AML-193 (cell line): ENCODE data around the gene STAU1.
"Not testable (repeated sequence)": the region's sequence is repeated elsewhere in the genome, so short reads cannot be mapped to it uniquely, and the experiment has no call there.

Experiments
- DNase-seq, 2 experiments: peaks; one replicate each; lab custom pipeline; 2025; lab: John Stamatoyannopoulos, UW

The STAU1 gene

GRCh38 chr20:49122920-49123319, 65.2 kb downstream of the STAU1 start:
- DNase-seq, result no peak

DNA sequence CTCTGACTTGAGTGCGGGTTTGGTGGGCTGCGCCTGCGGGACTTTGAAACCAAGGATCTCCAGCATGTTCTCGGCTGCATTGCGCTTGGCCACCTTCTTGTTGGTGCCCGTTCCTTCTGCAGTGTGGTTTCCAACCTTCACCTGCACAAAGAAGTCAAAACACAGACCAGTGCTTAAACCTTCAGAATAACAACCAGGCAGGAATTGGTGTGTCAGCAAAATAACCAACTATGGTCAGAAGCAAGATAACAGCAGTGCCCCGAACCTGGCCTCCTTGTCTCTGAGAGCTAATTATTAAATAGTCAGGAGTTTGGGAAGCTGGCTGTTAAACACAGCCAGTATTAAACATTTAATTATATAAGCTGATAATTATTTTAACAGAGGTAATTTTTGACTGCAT, 68.1 kb downstream of the STAU1 start:
- DNase-seq, result no peak

DNA sequence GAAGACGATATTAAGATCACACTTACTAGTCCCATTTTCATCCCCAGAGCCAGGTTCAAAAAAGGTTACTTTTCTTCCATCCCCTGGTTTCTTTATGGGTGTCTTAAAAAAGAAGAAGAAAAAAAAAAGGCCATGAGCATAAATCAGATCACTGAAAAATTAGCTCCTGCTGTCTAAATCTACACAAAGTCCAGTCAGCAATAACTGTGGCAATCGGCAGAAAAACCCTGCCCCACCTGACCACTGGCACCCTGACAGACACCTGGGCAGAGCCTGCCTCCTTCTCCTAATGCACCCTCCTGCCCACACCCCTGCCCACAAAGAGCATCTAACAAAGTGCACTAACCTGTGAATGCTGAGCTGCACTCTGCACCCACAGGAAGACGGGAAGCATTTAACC, 69.8 kb downstream of the STAU1 start:
- no peak for DNase-seq

DNA sequence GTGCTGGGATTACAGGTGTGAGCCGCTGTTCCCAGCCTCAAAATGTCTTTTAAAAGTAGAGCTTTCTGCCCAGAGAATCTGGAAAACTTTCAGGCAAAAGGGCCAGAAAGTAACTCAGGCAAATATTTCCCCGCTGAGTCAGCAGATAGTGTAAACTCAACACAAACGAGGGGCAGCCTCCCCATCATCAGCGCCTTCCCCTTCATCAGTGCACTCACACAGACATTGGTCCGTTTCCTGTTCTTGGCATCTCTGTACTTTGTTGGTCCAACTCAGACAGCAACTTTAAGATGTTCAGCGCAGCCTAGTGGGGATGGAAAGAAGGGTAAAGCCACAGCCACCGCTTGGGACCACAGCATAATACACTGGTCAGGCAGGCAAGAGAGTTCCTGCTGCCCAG, 72.6 kb downstream of the STAU1 start:
- no peak for DNase-seq

DNA sequence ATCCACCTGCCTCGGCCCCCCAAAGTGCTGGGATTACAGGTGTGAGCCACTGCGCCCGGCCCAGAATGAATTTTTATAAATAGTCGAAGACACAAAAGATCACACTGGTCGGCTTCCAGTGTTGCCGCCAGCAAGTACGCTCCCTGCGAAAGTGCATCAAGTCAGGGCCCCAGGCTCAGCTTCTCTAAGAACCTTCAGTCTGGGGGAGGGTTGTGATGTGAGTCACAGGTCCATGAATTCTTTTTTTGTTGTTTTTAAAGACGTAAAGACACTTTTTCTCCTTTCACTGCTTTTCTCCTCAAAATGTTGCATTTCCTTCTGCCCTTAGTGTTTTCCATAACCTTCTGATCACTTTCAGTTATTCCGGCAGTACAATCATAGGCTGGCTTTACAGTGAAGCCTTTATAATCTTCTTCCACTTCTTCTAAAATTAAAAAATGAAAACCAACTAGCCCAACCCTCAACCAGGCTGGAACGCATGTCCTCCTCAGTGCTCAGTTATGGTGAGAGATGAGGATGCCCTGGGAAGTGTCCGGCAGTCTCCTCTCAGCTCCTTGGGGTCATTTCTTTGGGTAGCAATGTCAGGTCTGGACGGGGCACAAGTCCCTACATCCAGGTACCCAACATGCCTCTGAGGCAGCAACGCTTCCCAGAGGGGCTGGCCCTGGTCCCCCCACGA, 75.4 kb downstream of the STAU1 start:
- DNase-seq, result no peak

GRCh38 chr20:49110767-49111694, 77.1 kb downstream of the STAU1 start:
- DNase-seq, result no peak

DNA sequence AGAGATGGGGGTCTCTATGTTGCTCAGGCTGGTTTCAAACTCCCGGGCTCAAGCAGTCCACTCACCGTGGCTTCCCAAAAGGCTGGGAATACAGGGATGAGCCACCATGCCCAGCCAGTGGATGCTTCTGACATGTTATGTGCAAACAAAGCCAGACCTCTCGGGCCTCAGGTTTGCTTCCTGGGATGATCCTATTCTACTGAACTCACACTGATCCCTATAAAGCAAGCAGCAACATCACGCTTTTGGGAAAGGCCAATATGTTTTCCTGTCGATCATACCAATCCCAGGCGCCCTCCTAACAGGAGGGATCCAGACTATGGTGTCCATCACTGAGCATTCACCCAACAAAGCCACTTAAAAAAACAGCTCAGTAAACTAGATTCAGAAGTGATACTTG, 81.8 kb downstream of the STAU1 start:
- DNase-seq, result no peak

DNA sequence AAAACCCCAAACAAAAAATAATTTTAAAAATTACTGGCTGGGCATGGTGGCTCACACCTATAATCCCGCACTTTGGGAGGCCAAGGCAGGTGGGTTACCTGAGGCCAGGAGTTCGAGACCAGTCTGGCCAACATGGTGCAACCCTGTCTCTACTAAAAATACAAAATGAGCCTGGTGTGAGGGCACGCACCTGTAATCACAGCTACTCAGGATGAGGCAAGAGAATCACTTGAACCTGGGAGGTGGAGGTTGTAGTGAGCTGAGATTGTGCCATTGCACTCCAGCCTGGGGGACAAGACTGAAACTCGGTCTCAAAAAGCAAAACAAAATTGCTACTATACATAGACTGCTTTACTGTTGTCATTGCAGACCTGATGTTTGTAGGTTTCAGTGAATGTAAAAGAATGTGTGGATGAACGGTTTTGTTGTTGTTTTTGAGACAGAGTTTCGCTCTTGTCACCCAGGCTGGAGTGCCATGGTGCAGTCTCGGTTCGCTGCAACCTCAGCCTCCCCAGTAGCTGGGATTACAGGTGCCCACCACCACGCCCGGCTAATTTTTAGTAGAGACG, 83.1 kb downstream of the STAU1 start:
- not testable (repeated sequence) for DNase-seq

DNA sequence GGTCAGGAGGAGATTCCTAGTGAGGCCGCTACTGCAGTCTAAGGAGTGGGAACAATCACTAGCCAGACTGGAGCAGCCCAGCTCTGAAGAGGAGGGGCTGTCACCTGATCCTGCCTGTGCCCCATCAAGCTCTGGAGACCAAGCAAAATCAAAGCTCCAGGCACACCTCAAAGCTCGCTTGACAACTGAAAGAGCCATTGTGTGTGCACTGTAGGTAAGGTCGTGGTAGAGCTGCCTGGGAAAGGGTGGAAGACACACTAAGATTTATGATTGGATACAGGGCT, 83.8 kb downstream of the STAU1 start:
- no peak for DNase-seq

GRCh38 chr20:49103647-49104364, 84.3 kb downstream of the STAU1 start:
- DNase-seq, result no peak

DNA sequence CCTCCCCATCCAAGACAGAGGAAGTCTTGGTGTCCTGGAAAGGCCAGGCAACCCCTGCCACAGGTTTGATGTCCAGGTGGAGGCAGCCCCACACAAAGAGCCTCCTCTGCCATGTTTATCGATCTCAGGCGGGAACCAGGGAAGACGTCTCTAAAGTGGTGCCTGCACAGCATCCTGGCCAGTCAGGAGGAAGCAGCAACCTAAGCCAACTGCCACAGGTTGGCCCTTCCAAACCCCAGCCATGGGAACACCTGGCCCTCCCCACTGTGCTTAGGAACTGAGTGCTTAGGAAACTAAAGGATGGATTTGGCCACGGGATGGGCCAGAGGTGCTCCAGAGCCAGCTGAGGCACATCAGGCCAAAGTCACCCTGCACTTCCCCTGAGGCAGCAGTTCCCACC, 85.1 kb downstream of the STAU1 start:
- DNase-seq, result no peak

- DNase-seq, result no peak
Observed at GRCh38 chr20:49100972-49101371, 87.2 kb downstream of the STAU1 start.

DNA sequence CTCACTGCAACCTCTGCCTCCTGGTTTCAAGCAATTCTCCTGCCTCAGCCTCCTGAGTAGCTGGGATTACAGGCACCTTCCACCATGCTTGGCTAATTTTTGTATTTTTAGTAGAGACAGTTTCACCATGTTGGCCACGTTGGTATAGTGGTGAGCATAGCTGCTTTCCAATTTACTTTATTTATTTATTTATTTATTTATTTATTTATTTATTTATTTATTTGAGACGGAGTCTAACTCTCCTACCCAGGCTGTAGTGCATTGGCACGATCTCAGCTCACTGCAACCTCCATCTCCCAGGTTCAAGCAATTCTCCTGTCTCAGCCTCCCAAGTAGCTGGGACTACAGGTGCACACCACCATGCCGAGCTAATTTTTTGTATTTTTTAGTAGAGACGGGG, 87.8 kb downstream of the STAU1 start:
- DNase-seq, result not testable (repeated sequence)

DNA sequence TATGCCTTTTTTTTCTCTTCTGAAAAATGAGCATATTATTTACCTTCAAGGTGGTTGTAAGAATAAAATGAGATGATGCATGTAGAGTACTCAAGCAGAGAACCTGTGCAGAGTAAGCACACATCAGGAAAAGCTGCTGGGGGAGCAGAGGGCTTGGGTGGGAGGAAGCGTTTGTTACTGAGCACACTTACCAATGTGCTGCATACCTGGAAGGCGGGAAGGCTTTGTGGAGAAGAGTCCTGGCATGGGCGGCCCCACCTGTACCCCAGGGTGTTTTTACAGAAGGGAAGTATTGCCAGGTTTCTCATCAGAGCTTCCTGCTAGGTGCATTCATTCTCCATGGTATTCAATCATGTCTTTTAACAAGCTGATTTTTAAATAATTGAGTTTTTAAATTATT, 89.1 kb downstream of the STAU1 start:
- no peak for DNase-seq

DNA sequence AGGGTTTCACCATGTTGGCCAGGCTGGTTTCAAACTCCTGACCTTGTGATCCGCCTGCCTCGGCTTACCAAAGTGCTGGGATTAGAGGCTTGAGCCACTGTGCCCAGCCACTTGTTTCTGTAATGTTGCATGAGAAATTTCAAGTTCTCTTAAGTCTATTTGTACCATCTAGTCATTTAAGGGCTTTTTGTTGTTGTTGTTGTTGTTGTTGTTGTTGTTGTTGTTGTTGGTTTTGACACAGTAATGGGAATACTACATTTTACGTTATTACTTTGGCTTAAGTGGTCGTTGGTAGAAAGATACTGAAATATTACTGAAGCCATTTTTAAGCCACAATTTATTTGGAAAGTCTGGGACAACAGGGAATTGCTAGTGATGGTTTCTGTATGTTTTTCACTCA, 90.0 kb downstream of the STAU1 start:
- DNase-seq, result no peak

GRCh38 chr20:49097159-49097558, 91.0 kb downstream of the STAU1 start:
- no peak for DNase-seq

DNA sequence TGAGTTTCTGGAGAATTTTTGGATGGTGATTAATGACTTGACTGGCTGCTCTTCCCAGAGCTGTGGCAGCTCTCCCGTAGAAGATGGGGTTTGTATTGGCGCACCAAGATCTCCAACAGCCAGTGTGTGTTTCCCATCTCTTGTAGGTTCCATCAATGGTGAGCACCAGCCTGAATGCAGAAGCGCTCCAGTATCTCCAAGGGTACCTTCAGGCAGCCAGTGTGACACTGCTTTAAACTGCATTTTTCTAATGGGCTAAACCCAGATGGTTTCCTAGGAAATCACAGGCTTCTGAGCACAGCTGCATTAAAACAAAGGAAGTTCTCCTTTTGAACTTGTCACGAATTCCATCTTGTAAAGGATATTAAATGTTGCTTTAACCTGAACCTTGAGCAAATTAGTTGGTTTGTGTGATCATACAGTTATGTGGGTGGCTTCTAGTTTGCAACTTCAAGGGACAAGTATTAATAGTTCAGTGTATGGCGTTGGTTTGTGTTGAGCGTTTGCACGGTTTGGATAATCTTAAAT, 91.9 kb downstream of the STAU1 start:
- DNase-seq, result no peak

- no peak for DNase-seq
Observed at GRCh38 chr20:49091762-49092161, 96.4 kb downstream of the STAU1 start.

- DNase-seq, result no peak
Observed at GRCh38 chr20:49091104-49091503, 97.0 kb downstream of the STAU1 start.

GRCh38 chr20:49082295-49082694, 105.8 kb downstream of the STAU1 start:
- DNase-seq, result not testable (repeated sequence)

DNA sequence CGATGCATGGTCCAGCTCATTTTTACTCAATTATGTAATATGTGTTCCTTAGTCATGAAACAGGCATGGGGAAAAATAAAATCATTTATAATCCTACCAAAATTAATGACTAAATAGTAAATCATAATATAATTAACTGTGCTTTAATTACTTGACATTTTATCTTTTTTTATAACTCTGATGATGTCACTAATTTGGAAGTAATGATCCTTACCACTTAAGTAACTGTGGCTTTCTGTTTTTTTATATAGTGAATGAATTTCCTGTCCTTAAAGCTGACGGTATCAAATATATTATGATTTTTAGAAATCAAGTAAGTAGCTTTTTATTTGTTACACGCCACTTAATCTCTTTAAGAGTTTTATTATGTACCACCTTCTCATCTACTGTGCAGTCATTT, 109.8 kb downstream of the STAU1 start:
- DNase-seq, result no peak

- no peak for DNase-seq
Observed at GRCh38 chr20:49074521-49074920, 113.6 kb downstream of the STAU1 start.
